Measurements from ENCODE around the gene KPNA1.

The KPNA1 gene

DNA sequence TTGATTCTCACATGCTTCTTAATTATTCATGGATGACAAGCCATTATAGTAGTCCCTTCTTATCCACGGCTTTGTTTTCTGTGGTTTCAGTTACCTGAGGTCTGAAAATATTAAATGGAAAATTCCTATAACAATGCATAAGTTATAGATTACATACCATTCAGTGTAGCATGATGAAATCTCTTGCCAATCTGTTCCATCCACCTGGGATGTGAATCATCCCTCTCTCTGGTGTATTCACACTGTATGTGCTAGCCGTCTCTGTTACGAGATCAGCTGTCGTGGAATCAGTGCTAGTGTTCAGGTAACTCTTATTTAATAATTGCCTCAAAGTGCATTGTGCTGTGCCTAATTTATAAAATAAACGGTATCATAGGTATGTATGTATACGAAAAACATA lies 104.1 kb downstream of the KPNA1 start:
- no peak overlapping the region for H3K4me3 ChIP-seq (ENCODE audit: low read depth, low read length)
- TF ChIP-seq, protein P1, sequence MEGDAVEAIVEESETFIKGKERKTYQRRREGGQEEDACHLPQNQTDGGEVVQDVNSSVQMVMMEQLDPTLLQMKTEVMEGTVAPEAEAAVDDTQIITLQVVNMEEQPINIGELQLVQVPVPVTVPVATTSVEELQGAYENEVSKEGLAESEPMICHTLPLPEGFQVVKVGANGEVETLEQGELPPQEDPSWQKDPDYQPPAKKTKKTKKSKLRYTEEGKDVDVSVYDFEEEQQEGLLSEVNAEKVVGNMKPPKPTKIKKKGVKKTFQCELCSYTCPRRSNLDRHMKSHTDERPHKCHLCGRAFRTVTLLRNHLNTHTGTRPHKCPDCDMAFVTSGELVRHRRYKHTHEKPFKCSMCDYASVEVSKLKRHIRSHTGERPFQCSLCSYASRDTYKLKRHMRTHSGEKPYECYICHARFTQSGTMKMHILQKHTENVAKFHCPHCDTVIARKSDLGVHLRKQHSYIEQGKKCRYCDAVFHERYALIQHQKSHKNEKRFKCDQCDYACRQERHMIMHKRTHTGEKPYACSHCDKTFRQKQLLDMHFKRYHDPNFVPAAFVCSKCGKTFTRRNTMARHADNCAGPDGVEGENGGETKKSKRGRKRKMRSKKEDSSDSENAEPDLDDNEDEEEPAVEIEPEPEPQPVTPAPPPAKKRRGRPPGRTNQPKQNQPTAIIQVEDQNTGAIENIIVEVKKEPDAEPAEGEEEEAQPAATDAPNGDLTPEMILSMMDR (IDR thresholded peaks at IDR 0.05; ENCODE audit: insufficient read depth, low read length, missing control alignments) = no peak
- DNase-seq (ENCODE audit: low read depth, low spot score) = no peak
- POLR2A ChIA-PET = no interaction called here
- CTCF ChIA-PET = interaction anchor here (1.2 kb wide), 1 partner anchor 17 kb away, joined by 11 read pairs; no protein-coding TSS in a partner anchor

DNA sequence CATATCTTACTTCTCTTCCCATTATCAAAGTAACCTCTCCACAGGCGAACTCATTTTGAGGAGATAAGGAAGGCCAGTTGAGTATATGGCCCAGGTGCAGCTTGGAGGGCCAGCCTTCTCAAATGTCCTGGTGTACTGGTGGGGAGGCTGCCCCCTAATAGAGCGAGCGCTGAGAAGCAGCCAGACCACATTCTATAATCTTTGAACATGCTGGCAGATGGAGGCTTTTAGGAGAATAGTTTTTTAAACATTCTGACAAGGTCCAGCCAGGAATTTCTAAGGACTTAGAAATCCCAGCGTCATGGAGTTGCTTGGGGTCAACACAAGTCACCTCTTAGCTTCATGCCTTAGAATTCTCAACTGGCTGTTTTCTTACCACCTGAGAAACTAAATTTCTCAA lies 104.6 kb downstream of the KPNA1 start:
- ChIA-PET POLR2A (no interaction called here), CTCF (interaction anchor here (3.9 kb wide), 1 partner anchor 17 kb away, joined by 34 read pairs; no protein-coding TSS in a partner anchor)
- no peak for DNase-seq (ENCODE audit: low read depth, low spot score)
- H3K4me3 ChIP-seq (ENCODE audit: low read depth, low read length) = no peak overlapping the region
- TF ChIP-seq, protein P1 (IDR thresholded peaks at IDR 0.05; ENCODE audit: insufficient read depth, low read length, missing control alignments) = no peak

DNA sequence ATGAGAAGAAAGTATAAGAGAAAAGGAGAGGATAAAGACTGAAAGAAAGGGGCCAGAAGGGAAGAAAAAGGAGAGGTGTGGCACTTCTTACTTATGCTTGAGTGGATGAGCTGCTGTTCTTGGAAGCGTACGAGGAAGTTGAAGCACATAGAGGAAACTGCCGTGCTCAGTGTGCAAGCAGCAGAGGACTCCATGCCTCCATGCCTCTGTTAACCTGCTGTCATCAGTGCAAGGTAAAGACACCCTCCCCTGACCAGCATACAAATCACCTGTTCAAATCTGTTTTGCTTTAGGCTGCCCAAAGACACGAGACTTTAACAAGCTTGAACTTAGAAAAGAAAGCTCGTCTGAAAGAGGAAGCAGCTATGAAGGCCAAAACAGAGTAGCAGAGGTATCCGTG lies 105.3 kb downstream of the KPNA1 start:
- no peak for DNase-seq (ENCODE audit: low read depth, low spot score)
- POLR2A ChIA-PET = interaction anchor here (0.6 kb wide), 1 partner anchor 270 kb away, joined by 4 read pairs; no protein-coding TSS in a partner anchor
- CTCF ChIA-PET = interaction anchor here (1.3 to 3.9 kb wide), 2 partner anchors 16 to 25 kb away, joined by 7 to 34 read pairs; partner anchors contain the start of gene FAM162A
- H3K4me3 ChIP-seq (ENCODE audit: low read depth, low read length) = no peak overlapping the region
- TF ChIP-seq, protein P1 (IDR thresholded peaks at IDR 0.05; ENCODE audit: insufficient read depth, low read length, missing control alignments) = no peak

DNA sequence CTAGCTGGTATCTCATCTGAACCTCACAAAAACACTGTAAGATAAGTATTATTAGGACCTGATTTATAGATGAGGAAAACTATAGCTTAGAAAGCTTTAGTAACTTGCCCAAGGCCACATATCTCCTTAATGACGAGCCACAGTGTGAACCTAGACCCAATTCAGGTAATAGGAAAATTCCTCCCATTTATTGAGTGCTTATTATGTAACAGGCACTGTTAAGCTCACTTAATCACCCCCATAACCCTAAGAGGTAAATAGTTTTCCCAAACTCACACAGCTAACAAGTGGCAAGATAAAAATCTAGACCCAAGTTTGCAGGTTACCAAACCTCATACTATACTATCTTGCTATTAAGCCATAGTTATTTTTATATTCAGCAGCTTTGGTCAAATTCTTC lies 106.8 kb downstream of the KPNA1 start:
- ChIA-PET CTCF (interaction anchor here (1.0 to 3.9 kb wide), 3 partner anchors 10 to 23 kb away, joined by 3 to 34 read pairs (median 7); partner anchors contain the start of gene FAM162A), POLR2A (interaction anchor here (0.6 kb wide), 1 partner anchor 24 kb away, joined by 3 read pairs; the partner anchor contains the start of gene FAM162A)
- TF ChIP-seq, protein P1 (IDR thresholded peaks at IDR 0.05; ENCODE audit: insufficient read depth, low read length, missing control alignments) = no peak
- DNase-seq (ENCODE audit: low read depth, low spot score) = no peak
- no peak overlapping the region for H3K4me3 ChIP-seq (ENCODE audit: low read depth, low read length)

DNA sequence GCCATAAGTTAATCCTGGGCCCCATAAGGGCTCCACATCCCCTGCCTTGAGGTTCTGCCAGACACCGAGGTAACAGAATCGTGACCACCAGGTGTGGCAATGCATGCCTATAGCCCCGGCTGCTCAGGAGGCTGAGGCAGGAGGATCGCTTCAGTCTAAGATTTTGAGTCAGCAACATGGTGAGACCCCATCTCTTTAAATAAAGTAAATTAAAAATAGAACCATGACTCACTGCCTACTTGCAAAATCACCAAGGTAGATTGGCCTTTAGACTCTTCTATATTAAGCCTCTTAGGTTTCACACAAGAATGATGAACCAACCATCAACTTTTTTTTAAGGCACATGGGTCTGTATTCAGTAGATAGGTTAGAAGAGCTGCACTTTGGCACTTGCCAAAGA lies 108.5 kb downstream of the KPNA1 start:
- POLR2A ChIA-PET = no interaction called here
- DNase-seq (ENCODE audit: low read depth, low spot score) = no peak
- CTCF ChIA-PET = interaction anchor here (0.8 to 3.9 kb wide), 3 partner anchors 10 to 22 kb away, joined by 3 to 34 read pairs (median 3); partner anchors contain the start of gene FAM162A
- TF ChIP-seq, protein P1 (IDR thresholded peaks at IDR 0.05; ENCODE audit: insufficient read depth, low read length, missing control alignments) = no peak
- no peak overlapping the region for H3K4me3 ChIP-seq (ENCODE audit: low read depth, low read length)

DNA sequence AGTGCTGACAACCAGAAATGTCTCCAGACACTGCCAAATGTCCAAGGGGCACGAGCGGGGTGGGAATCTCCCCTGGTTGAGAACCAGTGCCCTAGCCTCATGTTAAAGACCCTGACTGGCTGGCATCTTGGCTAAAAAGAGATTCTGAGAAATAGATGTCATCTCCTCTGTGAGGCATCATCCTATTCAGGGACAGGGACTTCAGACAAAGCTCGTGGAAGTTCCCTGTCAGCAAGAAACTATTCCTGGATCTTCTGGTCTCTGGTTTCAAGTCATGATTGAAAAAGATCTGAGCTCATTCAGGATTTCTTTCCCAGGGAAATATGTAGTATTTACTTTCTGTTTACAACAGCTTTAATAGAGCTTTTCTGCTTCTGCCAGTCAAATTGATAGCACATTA lies 109.7 kb downstream of the KPNA1 start:
- TF ChIP-seq, protein P1 (IDR thresholded peaks at IDR 0.05; ENCODE audit: insufficient read depth, low read length, missing control alignments) = no peak
- ChIA-PET POLR2A (no interaction called here), CTCF (interaction anchor here (0.8 to 1.3 kb wide), 3 partner anchors 9 to 21 kb away, joined by 3 to 10 read pairs (median 3); partner anchors contain the start of gene FAM162A)
- H3K4me3 ChIP-seq (ENCODE audit: low read depth, low read length) = no peak overlapping the region
- DNase-seq (ENCODE audit: low read depth, low spot score) = no peak

Data from AG04449 (cell line).